Osteoblast (primary cell): Measurements from ENCODE around the gene CFAP157. TPM values are rescaled to one million over a fixed set of nuclear protein-coding genes. Genes with fewer than 3 reads are reported as not detected.
A peak's percentile ranks its signal among the peaks of the same experiment; 100 is the strongest.

Source experiments
- DNase-seq: peaks from one replicate; pipeline ENCODE4 v3.0.0; 2011; ENCODE audit warnings: low spot score, mixed read lengths; ENCODE audit not compliant: insufficient read length; ENCODE audit errors: missing footprints
- H2AFZ ChIP-seq: 2 replicates; pipeline ENCODE4 v1.6.0; 2011; ENCODE audit warnings: mild to moderate bottlenecking, low read length
- H3K27ac ChIP-seq: 2 replicates; pipeline ENCODE4 v1.5.1; 2011; ENCODE audit warnings: mild to moderate bottlenecking, low read depth, low read length, moderate library complexity
- H3K27me3 ChIP-seq: 2 replicates; pipeline ENCODE4 v1.6.0; 2012; ENCODE audit warnings: mild to moderate bottlenecking, control low read depth, inconsistent platforms, low read length, moderate library complexity; ENCODE audit not compliant: insufficient read depth
- H3K36me3 ChIP-seq: 2 replicates; pipeline ENCODE4 v1.5.1; 2011; ENCODE audit warnings: mild to moderate bottlenecking, low read length, control low read depth, moderate library complexity; ENCODE audit not compliant: insufficient read depth
- H3K4me1 ChIP-seq: 2 replicates; pipeline ENCODE4 v1.5.1; 2011; ENCODE audit warnings: mild to moderate bottlenecking, low read length, control low read depth, moderate library complexity; ENCODE audit not compliant: insufficient read depth
- H3K4me2 ChIP-seq: 2 replicates; pipeline ENCODE4 v1.6.0; 2011; ENCODE audit warnings: mild to moderate bottlenecking, low read length; ENCODE audit not compliant: insufficient read depth
- H3K4me3 ChIP-seq: fragments of 200-600 bp; sonication (generic); 3 replicates; pipeline ENCODE4 v1.5.1; 2012; ENCODE audit warnings: mild to moderate bottlenecking, low read length, inconsistent platforms; ENCODE audit not compliant: insufficient read depth
- H3K79me2 ChIP-seq: 2 replicates; pipeline ENCODE4 v1.6.0; 2012; ENCODE audit warnings: mild to moderate bottlenecking, low read length, control low read depth, inconsistent platforms; ENCODE audit not compliant: insufficient read depth
- H3K9me3 ChIP-seq: 2 replicates; pipeline ENCODE4 v1.5.1; 2011; ENCODE audit warnings: low read depth, low read length, control low read depth
- H4K20me1 ChIP-seq: 2 replicates; pipeline ENCODE4 v1.6.0; 2012; ENCODE audit warnings: mild to moderate bottlenecking, low read length, control low read depth; ENCODE audit not compliant: insufficient read depth
- CTCF ChIP-seq: IDR thresholded peaks from 2 replicates; pipeline ENCODE4 v1.5.1; 2011; ENCODE audit warnings: mild to moderate bottlenecking, low read depth, low read length, moderate library complexity; ENCODE audit errors: extremely low read depth
- total RNA-seq: library from RNA; depleted of rRNA; stranded (reverse); fragments of >200 nt; gene quantifications from 2 replicates; pipeline ENCODE4 v1.2.3, GENCODE V29; 2012

CFAP157 gene
- total RNA-seq, 1 donor = not detected

GRCh38 chr9:127749090-127749787 is 42.5 kb downstream of the CFAP157 start:
- H3K27me3 ChIP-seq = peaks cover 16% of the 10 kb centered on the region
- no peaks in the 10 kb centered on the region for H4K20me1 ChIP-seq
- no peaks in the 10 kb centered on the region for H3K9me3 ChIP-seq
- H3K27ac ChIP-seq = no peak overlapping the region
- no peak overlapping the region for H3K4me2 ChIP-seq
- no peaks in the 10 kb centered on the region for H3K79me2 ChIP-seq
- H2AFZ ChIP-seq = no peak overlapping the region
- no peaks in the 10 kb centered on the region for H3K4me1 ChIP-seq
- H3K36me3 ChIP-seq = no peaks in the 10 kb centered on the region
- H3K4me3 ChIP-seq = no peak overlapping the region
- TF ChIP-seq CTCF = no peak
- DNase-seq = peak; percentile 47

GRCh38 chr9:127751269-127752054 is 44.7 kb downstream of the CFAP157 start:
- Histone ChIP-seq H3K4me1 (no peaks in the 10 kb centered on the region), H3K27me3 (peaks cover 31% of the 10 kb centered on the region), H4K20me1 (no peaks in the 10 kb centered on the region), H3K79me2 (no peaks in the 10 kb centered on the region), H2AFZ (no peak overlapping the region), H3K27ac (no peak overlapping the region), H3K4me3 (no peak overlapping the region), H3K9me3 (no peaks in the 10 kb centered on the region), H3K36me3 (no peaks in the 10 kb centered on the region), H3K4me2 (no peak overlapping the region)
- no peak for TF ChIP-seq CTCF
- peak; percentile 89 for DNase-seq

GRCh38 chr9:127753148-127753547 is 46.4 kb downstream of the CFAP157 start:
- Histone ChIP-seq H3K27me3 (peaks cover 31% of the 10 kb centered on the region), H3K27ac (no peak overlapping the region), H3K4me2 (no peak overlapping the region), H2AFZ (no peak overlapping the region), H4K20me1 (no peaks in the 10 kb centered on the region), H3K4me1 (no peaks in the 10 kb centered on the region), H3K9me3 (no peaks in the 10 kb centered on the region), H3K36me3 (no peaks in the 10 kb centered on the region), H3K4me3 (no peak overlapping the region), H3K79me2 (no peaks in the 10 kb centered on the region)
- TF ChIP-seq CTCF = no peak
- peak; percentile 41 for DNase-seq

GRCh38 chr9:127753622-127754021 is 46.8 kb downstream of the CFAP157 start:
- no peaks in the 10 kb centered on the region for H4K20me1 ChIP-seq
- H3K79me2 ChIP-seq = no peaks in the 10 kb centered on the region
- TF ChIP-seq CTCF = no peak
- peak; percentile 80 for DNase-seq
- H3K27ac ChIP-seq = no peak overlapping the region
- no peaks in the 10 kb centered on the region for H3K36me3 ChIP-seq
- H3K4me1 ChIP-seq = no peaks in the 10 kb centered on the region
- H3K27me3 ChIP-seq = peaks cover 31% of the 10 kb centered on the region
- H3K9me3 ChIP-seq = no peaks in the 10 kb centered on the region
- no peak overlapping the region for H3K4me2 ChIP-seq
- H2AFZ ChIP-seq = no peak overlapping the region
- H3K4me3 ChIP-seq = no peak overlapping the region
